Liver (tissue), 9 donors: ENCODE measurements around the gene RASSF8. TPM values are rescaled to one million over a fixed set of nuclear protein-coding genes. Genes with fewer than 3 reads are reported as not detected.

Source experiments
- DNase-seq: peaks from one replicate; pipeline ENCODE4 v3.0.0-alpha.2; 2017; ENCODE audit warnings: low spot score
- H3K27ac ChIP-seq, 2 donors: one replicate each; pipeline ENCODE4 v1.7.0; 2013; ENCODE audit warnings: inconsistent platforms in 2 of 2, low read length in 2 of 2, control low read depth in 1 of 2, low read depth in 1 of 2, mild to moderate bottlenecking in 1 of 2
- H3K27me3 ChIP-seq, 4 donors: one replicate each; pipeline versions ENCODE4 v1.6.1 to v1.7.0; 2013; ENCODE audit warnings: low read length in 3 of 4, inconsistent platforms in 1 of 4, mild to moderate bottlenecking in 1 of 4, moderate library complexity in 1 of 4; ENCODE audit not compliant: control insufficient read depth in 4 of 4, insufficient read depth in 4 of 4
- H3K36me3 ChIP-seq, 4 donors: one replicate each; pipeline versions ENCODE4 v1.6.1 to v1.7.0; 2013; ENCODE audit warnings: low read length in 3 of 4, mild to moderate bottlenecking in 3 of 4, low read depth in 1 of 4, moderate library complexity in 1 of 4; ENCODE audit not compliant: control insufficient read depth in 4 of 4, insufficient read depth in 3 of 4
- H3K4me1 ChIP-seq, 4 donors: one replicate each; pipeline versions ENCODE4 v1.6.1 to v1.7.0; 2013; ENCODE audit warnings: low read length in 3 of 4, mild to moderate bottlenecking in 3 of 4, moderate library complexity in 1 of 4; ENCODE audit not compliant: control insufficient read depth in 4 of 4, insufficient read depth in 4 of 4
- H3K4me3 ChIP-seq, 3 donors: one replicate each; pipeline versions ENCODE4 v1.6.1 to v1.7.0; 2013; ENCODE audit warnings: low read length in 3 of 3, control low read depth in 1 of 3, low read depth in 1 of 3, mild to moderate bottlenecking in 1 of 3
- H3K9ac ChIP-seq, 2 donors: one replicate each; pipeline ENCODE4 v1.7.0; 2013; ENCODE audit warnings: low read length in 2 of 2, mild to moderate bottlenecking in 2 of 2, moderate library complexity in 2 of 2, control low read depth in 1 of 2, low read depth in 1 of 2
- H3K9me3 ChIP-seq, 4 donors: one replicate each; pipeline versions ENCODE4 v1.6.1 to v1.7.0; 2013; ENCODE audit warnings: low read length in 3 of 4; ENCODE audit not compliant: control insufficient read depth in 4 of 4
- CTCF ChIP-seq: fragments of 150-350 bp; IDR thresholded peaks from 2 replicates; pipeline ENCODE4 v1.5.1; 2017; ENCODE audit warnings: improper control_type of control experiment, low read depth, low read length; ENCODE audit not compliant: missing input control
- EGR1 ChIP-seq, 2 donors: IDR thresholded peaks; 2 replicates each; pipeline ENCODE4 v1.6.1; 2016 to 2018; ENCODE audit warnings: antibody characterized with exemption in 2 of 2, low read depth in 2 of 2
- FOXA1 ChIP-seq: IDR thresholded peaks from 2 replicates; pipeline ENCODE4 v1.6.1; 2016; ENCODE audit warnings: antibody characterized with exemption
- FOXA2 ChIP-seq: IDR thresholded peaks from 2 replicates; pipeline ENCODE4 v1.6.1; 2016; ENCODE audit warnings: antibody characterized with exemption
- GABPA ChIP-seq, 2 donors: IDR thresholded peaks in 1 of 2; conservative IDR thresholded peaks in 1 of 2; 2 replicates each; pipeline ENCODE4 v1.6.1; 2016; ENCODE audit warnings: antibody characterized with exemption in 2 of 2, mild to moderate bottlenecking in 1 of 2, moderate library complexity in 1 of 2
- HNF4A ChIP-seq, 2 donors: conservative IDR thresholded peaks; 2 replicates each; pipeline ENCODE4 v1.6.1; 2016; ENCODE audit warnings: antibody characterized with exemption in 2 of 2, mild to moderate bottlenecking in 2 of 2
- HNF4G ChIP-seq: IDR thresholded peaks from 2 replicates; pipeline ENCODE4 v1.6.1; 2016; ENCODE audit warnings: antibody characterized with exemption
- JUND ChIP-seq, 2 donors: IDR thresholded peaks; 2 replicates each; pipeline ENCODE4 v1.6.1; 2016; ENCODE audit warnings: antibody characterized with exemption in 2 of 2
- MAX ChIP-seq: IDR thresholded peaks from 2 replicates; pipeline ENCODE4 v1.6.1; 2016; ENCODE audit warnings: antibody characterized with exemption
- NR2F2 ChIP-seq: IDR thresholded peaks from 2 replicates; pipeline ENCODE4 v1.6.1; 2016; ENCODE audit warnings: antibody characterized with exemption
- RAD21 ChIP-seq, 2 donors: IDR thresholded peaks; 2 replicates each; pipeline ENCODE4 v1.6.1; 2016; ENCODE audit warnings: antibody characterized with exemption in 2 of 2, mild to moderate bottlenecking in 2 of 2
- REST ChIP-seq: IDR thresholded peaks from 2 replicates; pipeline ENCODE4 v1.6.1; 2016; ENCODE audit warnings: antibody characterized with exemption, mild to moderate bottlenecking
- RXRA ChIP-seq, 2 donors: IDR thresholded peaks; 2 replicates each; pipeline ENCODE4 v1.6.1; 2017 to 2018; ENCODE audit warnings: antibody characterized with exemption in 2 of 2, mild to moderate bottlenecking in 1 of 2
- TAF1 ChIP-seq: conservative IDR thresholded peaks from 2 replicates; pipeline ENCODE4 v1.6.1; 2016; ENCODE audit warnings: antibody characterized with exemption, mild to moderate bottlenecking
- ZBTB33 ChIP-seq: IDR thresholded peaks from 2 replicates; pipeline ENCODE4 v1.6.1; 2016; ENCODE audit warnings: antibody characterized with exemption
- WGBS: extraction: QIAGEN DNeasy Blood & Tissue Kit; methylation state at CpG from one replicate; pipeline ENCODE4 v1.1.7; 2013; 5-methylcytosine and 5-hydroxymethylcytosine counted together
- polyA plus RNA-seq, 2 donors: library from polyadenylated mRNA; stranded (reverse) in 1 of 2; unstranded in 1 of 2; fragments of 200-250 nt in 1 of 2; fragments of >200 nt in 1 of 2; fragmentation: Nextera tagmentation in 1 of 2; extraction: Ambion mirVana in 1 of 2; gene quantifications; one replicate each; pipeline versions ENCODE4 v1.2.1 to v1.2.3, GENCODE V29; 2013 to 2015
- total RNA-seq, 2 donors: library from RNA; depleted of rRNA; stranded (reverse); fragments of >200 nt; gene quantifications; one replicate each; pipeline ENCODE4 v1.2.3, GENCODE V29; 2014
- donor health status: healthy.
- donor health status: healthy.
- donor health status: healthy.
- donor health status: healthy.
- donor health status: healthy.

RASSF8 gene
- total and polyA plus RNA-seq, 4 donors: 1.7 to 9.4 (median 3.3) TPM

- Histone ChIP-seq H3K4me3 (no peak overlapping the region), H3K9ac (no peak overlapping the region), H3K36me3 (no peaks in the 10 kb centered on the region), H3K9me3 (no peaks in the 10 kb centered on the region), H3K27me3 (no peaks in the 10 kb centered on the region), H3K4me1 (no peaks in the 10 kb centered on the region), H3K27ac (no peak overlapping the region)
- WGBS: 93% methylated on average over 6 of the region's 6 CpGs
- DNase-seq: no peak
- TF ChIP-seq RXRA (IDR thresholded peaks at IDR 0.05): no peak
- TF ChIP-seq HNF4A (conservative IDR thresholded peaks at IDR 0.05): no peak
- TF ChIP-seq GABPA (IDR thresholded peaks at IDR 0.05 in 1 of 2, conservative IDR thresholded peaks at IDR 0.05 in 1 of 2): no peak
- no peak for TF ChIP-seq ZBTB33
- TF ChIP-seq CTCF: no peak
- TF ChIP-seq MAX: no peak
- TF ChIP-seq REST: no peak
- TF ChIP-seq RAD21 (IDR thresholded peaks at IDR 0.05): no peak
- TF ChIP-seq JUND (IDR thresholded peaks at IDR 0.05): no peak
- TF ChIP-seq NR2F2: no peak
- no peak for TF ChIP-seq EGR1 (IDR thresholded peaks at IDR 0.05; ENCODE audit: low read depth in 2 of 2)
- no peak for TF ChIP-seq HNF4G
- TF ChIP-seq FOXA2: no peak
These were observed 133.3 kb downstream of the RASSF8 start for GRCh38 chr12:26091822-26092221.

GRCh38 chr12:26092346-26093105 lies 134.0 kb downstream of the RASSF8 start:
- no peaks in the 10 kb centered on the region for H3K9me3 ChIP-seq

More at GRCh38 chr12:26092346-26093105, 134.0 kb downstream of the RASSF8 start:
- WGBS: 88% methylated on average over 4 of the region's 4 CpGs
- Histone ChIP-seq H3K4me3 (no peak overlapping the region), H3K27ac (no peak overlapping the region), H3K4me1 (peaks cover 0 to 5% (median 0%) of the 10 kb centered on the region in 4 donors), H3K27me3 (no peaks in the 10 kb centered on the region), H3K36me3 (no peaks in the 10 kb centered on the region), H3K9ac (no peak overlapping the region)
- no peak for DNase-seq
- TF ChIP-seq FOXA1: no peak
- TF ChIP-seq RXRA (IDR thresholded peaks at IDR 0.05): no peak
- TF ChIP-seq FOXA2: no peak
- TF ChIP-seq NR2F2: no peak
- TF ChIP-seq GABPA (IDR thresholded peaks at IDR 0.05 in 1 of 2, conservative IDR thresholded peaks at IDR 0.05 in 1 of 2): no peak
- TF ChIP-seq TAF1: no peak
- no peak for TF ChIP-seq JUND (IDR thresholded peaks at IDR 0.05)
- no peak for TF ChIP-seq HNF4A (conservative IDR thresholded peaks at IDR 0.05)
- TF ChIP-seq HNF4G: no peak
- TF ChIP-seq CTCF: no peak
- no peak for TF ChIP-seq RAD21 (IDR thresholded peaks at IDR 0.05)
